GM12891 (cell line): Measurements from ENCODE around the gene PRAMEF8.
"Not testable (repeated sequence)": the region's sequence is repeated elsewhere in the genome, so short reads cannot be mapped to it uniquely, and the experiment has no call there.

ENCODE experiments used
- POLR2A ChIP-seq: IDR thresholded peaks from 2 replicates; pipeline ENCODE4 v1.6.1; 2011; ENCODE audit warnings: low read depth, low read length, control low read depth
- POLR2AphosphoS5 ChIP-seq: IDR thresholded peaks from 2 replicates; pipeline ENCODE4 v1.6.1; 2011; ENCODE audit warnings: low read depth, low read length, control low read depth

DNA sequence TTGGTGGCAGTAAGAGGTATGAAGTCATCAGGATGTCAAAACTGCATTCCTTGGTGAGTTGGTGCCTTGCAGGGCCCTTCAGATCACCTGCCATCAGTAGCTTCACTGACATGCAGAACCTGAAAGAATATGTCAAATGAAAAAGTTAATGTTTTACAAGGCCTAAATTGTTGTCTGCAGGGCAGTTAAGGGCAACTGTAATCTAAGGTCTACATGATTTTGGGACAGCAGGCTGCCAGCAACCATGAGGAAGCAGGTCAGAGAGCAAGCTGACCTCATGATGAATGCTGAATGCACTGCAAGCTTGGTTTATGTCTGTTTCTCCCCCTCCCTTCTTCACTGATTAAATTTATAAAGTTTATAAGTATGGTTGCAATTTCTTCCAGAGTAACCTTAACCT lies 17.3 kb upstream of the PRAMEF8 start:
- TF ChIP-seq POLR2A, POLR2AphosphoS5: not testable (repeated sequence)
